Ovary (tissue), 9 donors: ENCODE measurements around the gene MYL4. TPM values are rescaled to one million over a fixed set of nuclear protein-coding genes. Genes with fewer than 3 reads are reported as not detected.
A peak's percentile ranks its signal among the peaks of the same experiment; 100 is the strongest.

Source experiments
- DNase-seq, 5 donors: peaks; one replicate each; pipeline ENCODE4 v3.0.0-alpha.2; 2019 to 2020
- H3K27ac ChIP-seq, 2 donors: fragments of 200-600 bp; one replicate each; pipeline versions ENCODE4 v1.5.1 to v1.8.0; 2019 to 2022
- H3K27me3 ChIP-seq: fragments of 200-600 bp; one replicate; pipeline ENCODE4 v1.8.0; 2022
- H3K36me3 ChIP-seq: fragments of 200-600 bp; sonication (generic); one replicate; pipeline ENCODE4 v1.5.1; 2019
- H3K4me1 ChIP-seq: one replicate; pipeline ENCODE4 v1.8.1; 2013; ENCODE audit warnings: mild to moderate bottlenecking, moderate library complexity; ENCODE audit not compliant: insufficient read depth
- H3K4me3 ChIP-seq: fragments of 200-600 bp; sonication (generic); one replicate; pipeline ENCODE4 v1.5.1; 2017
- H3K9me3 ChIP-seq, 2 donors: fragments of 200-600 bp in 1 of 2; sonication (generic) in 1 of 2; one replicate each; pipeline versions ENCODE4 v1.5.1 to v1.8.1; 2013 to 2019; ENCODE audit warnings: mild to moderate bottlenecking in 1 of 2, moderate library complexity in 1 of 2
- EP300 ChIP-seq: sonication (generic); formaldehyde crosslinking; IDR thresholded peaks from one replicate; pipeline ENCODE4 v1.6.1; 2017; ENCODE audit warnings: antibody characterized with exemption
- POLR2A ChIP-seq: fragments of 450-650 bp; IDR thresholded peaks from one replicate; pipeline ENCODE4 v1.6.1; 2017; ENCODE audit warnings: antibody characterized with exemption, mild to moderate bottlenecking, moderate library complexity
- WGBS, 3 donors: extraction: QIAGEN DNeasy Blood & Tissue Kit in 1 of 3; methylation state at CpG; one replicate each; pipeline versions ENCODE4 v1.1.5 to v1.1.7; 2013 to 2017; 5-methylcytosine and 5-hydroxymethylcytosine counted together
- intact Hi-C, 4 donors: fragments of 100-400 bp; cut with DNase I; formaldehyde crosslinking; loops; one replicate each; pipeline versions ENCODE4 v1.11.0 to v1.15.1; 2022 to 2023
- polyA plus RNA-seq, 2 donors: library from polyadenylated mRNA; stranded (reverse); fragments of 200-250 nt in 1 of 2; fragments of 350-450 nt in 1 of 2; fragmentation: Illumina TruSeq in 1 of 2; extraction: RNeasy Lipid Tissue Mini Kit (QIAGEN cat#74804) in 1 of 2; gene quantifications; one replicate each; pipeline ENCODE4 v1.2.3, GENCODE V29; 2013 to 2014
- total RNA-seq, 7 donors: library from RNA; depleted of rRNA in 2 of 7; stranded (reverse); fragments of >200 nt in 2 of 7; fragmentation: NEBNext Ultra II Directional in 3 of 7; extraction: Animal tissue kit (Norgen Biotek cat#: 25700) in 3 of 7; gene quantifications; one replicate each; pipeline versions ENCODE4 v1.1.0 to v1.2.4, GENCODE V29; 2016 to 2023
- TF ChIP-seq, protein P1 (sequence below), 3 donors: fragments of 450-650 bp in 2 of 3; fragments of 200-600 bp in 1 of 3; IDR thresholded peaks; one replicate each; pipeline versions ENCODE4 v1.5.1 to v1.8.0; 2016 to 2022; ENCODE audit warnings: antibody characterized with exemption in 3 of 3, mild to moderate bottlenecking in 1 of 3
- donor health status: DM: no; HTN: no; CAD: no; lungs with moderate emphysema.
- donor health status: DM: no; HTN: no; CAD: no.
- donor health status: Bipolar disorder and iron deficiency.
- donor health status: DM: yes; HTN: yes; CAD: no.
- donor health status: DM: no; HTN: no; CAD: no.
- donor health status: DM: yes; HTN: yes; CAD: no.

MYL4 gene
- total and polyA plus RNA-seq, 9 donors = 0.28 to 0.79 (median 0.37) TPM; not detected in 5

DNA sequence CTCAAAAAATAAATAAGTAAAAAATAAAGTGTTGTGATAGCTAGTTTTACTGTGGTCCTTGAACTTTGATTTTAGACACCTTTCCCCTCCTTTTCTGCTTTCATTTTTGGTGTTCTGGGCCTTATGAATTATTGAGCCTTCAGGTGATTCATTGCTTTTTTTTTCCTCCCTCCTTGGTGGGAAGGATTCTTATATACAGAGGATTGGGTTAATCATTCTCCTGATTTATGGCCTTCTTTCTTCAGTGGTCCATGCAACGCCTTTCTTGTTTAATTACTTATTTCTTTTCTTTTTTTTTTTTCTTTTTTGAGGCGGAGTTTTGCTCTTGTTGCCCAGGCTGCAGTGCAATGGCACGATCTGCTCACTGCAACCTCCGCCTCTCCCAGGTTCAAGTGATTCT is 8.0 kb upstream of the MYL4 start:
- Histone ChIP-seq H3K4me3 (no peak overlapping the region), H3K4me1 (peaks cover 9% of the 10 kb centered on the region), H3K27ac (no peak overlapping the region), H3K36me3 (no peaks in the 10 kb centered on the region), H3K9me3 (no peaks in the 10 kb centered on the region), H3K27me3 (no peaks in the 10 kb centered on the region)
- intact Hi-C loops = no loop called here
- WGBS, 3 donors = 76 to 79% (median 79%) methylated on average over 4 of the region's 4 CpGs
- TF ChIP-seq POLR2A (no peak), EP300 (no peak)
- TF ChIP-seq, protein P1, sequence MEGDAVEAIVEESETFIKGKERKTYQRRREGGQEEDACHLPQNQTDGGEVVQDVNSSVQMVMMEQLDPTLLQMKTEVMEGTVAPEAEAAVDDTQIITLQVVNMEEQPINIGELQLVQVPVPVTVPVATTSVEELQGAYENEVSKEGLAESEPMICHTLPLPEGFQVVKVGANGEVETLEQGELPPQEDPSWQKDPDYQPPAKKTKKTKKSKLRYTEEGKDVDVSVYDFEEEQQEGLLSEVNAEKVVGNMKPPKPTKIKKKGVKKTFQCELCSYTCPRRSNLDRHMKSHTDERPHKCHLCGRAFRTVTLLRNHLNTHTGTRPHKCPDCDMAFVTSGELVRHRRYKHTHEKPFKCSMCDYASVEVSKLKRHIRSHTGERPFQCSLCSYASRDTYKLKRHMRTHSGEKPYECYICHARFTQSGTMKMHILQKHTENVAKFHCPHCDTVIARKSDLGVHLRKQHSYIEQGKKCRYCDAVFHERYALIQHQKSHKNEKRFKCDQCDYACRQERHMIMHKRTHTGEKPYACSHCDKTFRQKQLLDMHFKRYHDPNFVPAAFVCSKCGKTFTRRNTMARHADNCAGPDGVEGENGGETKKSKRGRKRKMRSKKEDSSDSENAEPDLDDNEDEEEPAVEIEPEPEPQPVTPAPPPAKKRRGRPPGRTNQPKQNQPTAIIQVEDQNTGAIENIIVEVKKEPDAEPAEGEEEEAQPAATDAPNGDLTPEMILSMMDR (IDR thresholded peaks at IDR 0.05) = no peak
- DNase-seq = no peak

DNA sequence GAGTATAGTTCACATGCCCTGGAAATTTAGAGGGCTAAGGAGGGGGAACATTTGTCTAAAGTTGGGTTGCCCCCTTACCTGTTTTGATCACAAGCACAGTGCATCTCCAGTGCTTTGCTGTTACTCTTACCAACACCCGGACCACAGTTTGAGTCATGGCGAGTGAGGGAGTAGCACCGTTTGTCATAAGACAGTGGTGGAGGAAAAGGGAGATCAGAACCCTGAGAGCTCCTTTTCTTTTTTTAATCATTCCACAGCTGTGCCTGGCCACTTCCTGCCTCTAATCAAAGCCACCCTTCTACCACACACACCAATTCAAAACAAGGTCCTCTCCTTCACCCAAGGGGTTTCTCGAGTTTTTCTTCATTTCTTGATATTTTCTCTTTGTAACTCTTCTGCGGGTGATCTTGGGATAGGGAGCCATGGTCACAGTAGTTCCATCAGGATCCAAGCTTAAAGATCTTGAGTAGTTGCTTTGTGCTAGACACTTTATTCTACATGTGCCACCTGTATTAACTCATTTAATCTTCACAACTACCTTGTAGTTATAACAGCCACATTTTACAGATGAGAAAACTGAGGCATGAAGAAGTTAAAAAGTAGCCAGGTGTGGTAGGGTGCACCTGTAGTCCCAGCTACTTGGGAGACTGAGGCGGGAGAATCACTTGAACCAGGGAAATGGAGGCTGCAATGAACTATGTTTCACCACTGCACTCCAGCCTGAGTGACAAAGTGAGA is 5.0 kb upstream of the MYL4 start:
- no peak for DNase-seq
- Histone ChIP-seq H3K36me3 (no peaks in the 10 kb centered on the region), H3K9me3 (no peaks in the 10 kb centered on the region), H3K4me3 (no peak overlapping the region), H3K4me1 (peaks cover 9% of the 10 kb centered on the region), H3K27ac (peak overlapping the region in 1 of 2 donors; percentile 72), H3K27me3 (no peaks in the 10 kb centered on the region)
- TF ChIP-seq, protein P1 (IDR thresholded peaks at IDR 0.05) = no peak
- TF ChIP-seq EP300 = no peak
- no peak for TF ChIP-seq POLR2A
- intact Hi-C loops = no loop called here
- 79 to 86% (median 86%) methylated on average over 6 of the region's 6 CpGs for WGBS, 3 donors

DNA sequence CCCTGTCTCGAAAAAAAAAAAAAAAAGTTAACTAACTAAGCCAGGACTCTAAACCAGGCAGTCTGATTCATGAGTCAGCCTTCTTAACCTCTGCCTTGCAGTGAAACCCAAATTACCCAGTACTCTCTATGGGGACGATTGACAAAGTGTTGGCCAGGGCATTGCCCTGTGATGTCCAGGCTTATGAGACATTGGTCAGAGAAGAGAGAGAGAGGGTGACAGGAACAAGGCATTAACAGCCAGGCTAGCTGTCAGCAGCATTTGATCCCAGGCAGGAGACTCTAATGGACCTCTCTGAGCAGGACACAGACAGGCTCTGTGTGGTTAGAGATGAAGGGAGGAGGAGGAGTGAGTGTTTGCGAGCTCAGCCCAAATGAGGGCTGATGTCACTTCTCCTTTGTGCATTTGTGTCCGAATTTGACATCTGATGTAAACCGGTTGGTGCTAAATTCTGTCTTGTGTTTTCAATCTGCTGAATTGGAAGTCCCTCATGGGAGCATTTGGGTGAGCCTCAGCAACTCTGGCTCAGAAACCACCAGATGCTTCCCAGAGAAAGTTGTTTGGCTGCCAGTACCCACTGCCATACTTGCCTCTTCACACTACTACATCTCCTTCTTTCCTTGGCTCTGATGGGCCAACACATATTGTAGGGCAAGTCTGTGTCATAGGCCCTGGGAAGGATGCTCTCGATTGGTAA is 4.3 kb upstream of the MYL4 start:
- Histone ChIP-seq H3K4me3 (no peak overlapping the region), H3K36me3 (no peaks in the 10 kb centered on the region), H3K27ac (peak overlapping the region; percentile 19 to 72), H3K27me3 (no peaks in the 10 kb centered on the region), H3K9me3 (no peaks in the 10 kb centered on the region), H3K4me1 (peaks cover 9% of the 10 kb centered on the region)
- intact Hi-C loops = no loop called here
- WGBS, 3 donors = 51 to 57% (median 55%) methylated on average over 6 of the region's 6 CpGs
- TF ChIP-seq, protein P1 (IDR thresholded peaks at IDR 0.05) = no peak
- TF ChIP-seq POLR2A = no peak
- no peak for TF ChIP-seq EP300
- DNase-seq = no peak

DNA sequence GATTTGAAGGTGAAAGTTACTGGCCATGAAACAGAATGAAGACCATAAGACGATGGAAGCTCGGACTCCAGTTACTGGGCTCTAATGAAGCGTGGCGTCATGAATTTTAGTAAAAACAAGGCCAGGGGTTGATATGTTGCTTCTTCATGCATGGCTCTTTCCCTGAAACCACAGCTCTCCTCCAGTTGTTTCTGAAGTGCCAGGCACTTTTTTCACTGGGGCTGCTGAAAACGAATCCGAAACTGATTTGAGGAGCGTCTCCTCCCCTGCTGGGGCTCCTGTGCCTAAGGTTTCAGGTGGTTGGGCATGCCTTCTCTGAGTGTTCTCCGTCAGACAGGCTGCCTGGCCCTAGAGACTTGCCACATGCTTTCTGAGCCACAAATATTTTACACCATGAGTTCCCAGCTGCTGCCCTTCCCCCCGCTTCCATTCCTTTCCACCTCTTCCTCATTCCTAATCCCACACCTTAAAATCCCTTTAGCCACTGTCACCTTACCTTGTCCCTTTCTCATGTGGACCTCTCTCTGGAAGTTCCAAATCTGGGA is 3.7 kb upstream of the MYL4 start:
- Histone ChIP-seq H3K36me3 (no peaks in the 10 kb centered on the region), H3K4me1 (peaks cover 9% of the 10 kb centered on the region), H3K4me3 (no peak overlapping the region), H3K27me3 (no peaks in the 10 kb centered on the region), H3K9me3 (no peaks in the 10 kb centered on the region), H3K27ac (peak overlapping the region in 1 of 2 donors; percentile 72)
- intact Hi-C loops = no loop called here
- 18 to 32% (median 20%) methylated on average over 9 of the region's 9 CpGs for WGBS, 3 donors
- TF ChIP-seq EP300 = no peak
- no peak for TF ChIP-seq POLR2A
- TF ChIP-seq, protein P1 (IDR thresholded peaks at IDR 0.05) = no peak
- peak; percentile 38 to 64 (median 48) for DNase-seq
